GM12878 (cell line): ENCODE data around the gene DMRT1. TPM values are rescaled to one million over a fixed set of nuclear protein-coding genes. Genes with fewer than 3 reads are reported as not detected.

Experiments used
- ATAC-seq: fragments of 200-7000 bp; cut with Tn5 transposase; 3 replicates; pipeline ENCODE4 v1.9.1; 2020; ENCODE audit warnings: mild to moderate bottlenecking, moderate library complexity
- BruUV-seq: library from RNA; stranded (reverse); fragments of 400-500 nt; replicated peaks from 2 replicates; lab custom pipeline; 2021; lab: Mats Ljungman, UMichigan
- CTCF ChIA-PET: fragments of 300-600 bp; sonication (Branson Sonifier 250); formaldehyde crosslinking; extraction: SDS; loops from one replicate; lab custom pipeline; 2021; ENCODE audit warnings: inconsistent platforms; lab: Yijun Ruan, JAX
- POLR2A ChIA-PET: fragments of 350-600 bp; formaldehyde crosslinking; extraction: SDS; loops from one replicate; lab custom pipeline; 2021; ENCODE audit warnings: inconsistent platforms; lab: Charles Lee
- RAD21 ChIA-PET: fragments of 300-600 bp; sonication (Branson Sonifier 250); formaldehyde crosslinking; loops from one replicate; lab custom pipeline; 2023; ENCODE audit warnings: antibody characterized with exemption; ENCODE audit not compliant: unreplicated experiment; lab: Charles Lee
- SMC1A ChIA-PET: fragments of 300-600 bp; sonication (Branson Sonifier 250); formaldehyde crosslinking; loops from one replicate; lab custom pipeline; 2023; ENCODE audit not compliant: unreplicated experiment, uncharacterized antibody; lab: Charles Lee
- DNase-seq: peaks from one replicate; pipeline ENCODE4 v3.0.0-alpha.2; 2011; ENCODE audit warnings: low read depth, low spot score
- FAIRE-seq: peaks from 3 replicates; lab custom pipeline; 2011; peaks lifted over from hg19 to GRCh38; lab: Jason Lieb, UNC
- H2AFZ ChIP-seq: 2 replicates; pipeline ENCODE4 v1.6.0; 2011; ENCODE audit warnings: low read depth, low read length, control low read depth; ENCODE audit not compliant: control insufficient read depth
- H3K27ac ChIP-seq: 2 replicates; pipeline ENCODE4 v1.5.1; 2011; ENCODE audit warnings: control low read depth; ENCODE audit not compliant: control insufficient read depth, insufficient read depth
- H3K27me3 ChIP-seq, 2 experiments: replicated peaks in 1 of 2; 2 replicates each; pipeline versions ENCODE4 v1.6.0 to v1.6.1; 2011; ENCODE audit warnings: low read length in 1 of 2; ENCODE audit not compliant: control insufficient read depth in 2 of 2, insufficient read depth in 2 of 2
- H3K36me3 ChIP-seq, 2 experiments: 2 replicates each; pipeline ENCODE4 v1.5.1; 2011; ENCODE audit warnings: low read length in 1 of 2; ENCODE audit not compliant: control insufficient read depth in 2 of 2, insufficient read depth in 2 of 2
- H3K4me1 ChIP-seq: 2 replicates; pipeline ENCODE4 v1.6.1; 2011; ENCODE audit warnings: mild to moderate bottlenecking, low read length, moderate library complexity, mixed read lengths; ENCODE audit not compliant: control insufficient read depth, insufficient read depth
- H3K4me2 ChIP-seq: 2 replicates; pipeline ENCODE4 v1.6.0; 2011; ENCODE audit warnings: control low read depth; ENCODE audit not compliant: control insufficient read depth, insufficient read depth
- H3K4me3 ChIP-seq: fragments of 200-600 bp; sonication (generic); 2 replicates; pipeline ENCODE4 v1.5.1; 2016
- H3K79me2 ChIP-seq: 2 replicates; pipeline ENCODE4 v1.6.0; 2011; ENCODE audit warnings: low read length; ENCODE audit not compliant: control insufficient read depth, insufficient read depth
- H3K9ac ChIP-seq: 2 replicates; pipeline ENCODE4 v1.8.0; 2011; ENCODE audit warnings: low read length, control low read depth, mixed read lengths; ENCODE audit not compliant: control insufficient read depth, insufficient read depth
- H3K9me3 ChIP-seq: replicated peaks from 3 replicates; pipeline ENCODE4 v1.5.1; 2011; ENCODE audit warnings: mild to moderate bottlenecking, low read length; ENCODE audit not compliant: control insufficient read depth, insufficient read depth
- H4K20me1 ChIP-seq: 2 replicates; pipeline ENCODE4 v1.6.0; 2011; ENCODE audit not compliant: control insufficient read depth, insufficient read depth
- DPF2 ChIP-seq: fragments of 450-650 bp; IDR thresholded peaks from 2 replicates; pipeline ENCODE4 v1.6.1; 2017; ENCODE audit warnings: mild to moderate bottlenecking
- EP300 ChIP-seq, 2 experiments: fragments of 150-350 bp in 1 of 2; IDR thresholded peaks; 2 replicates each; pipeline ENCODE4 v1.6.1; 2011 to 2012; ENCODE audit warnings: low read depth in 2 of 2, low read length in 2 of 2, borderline replicate concordance in 1 of 2, improper control_type of control experiment in 1 of 2, inconsistent platforms in 1 of 2; ENCODE audit not compliant: control insufficient read depth in 1 of 2
- FOXK2 ChIP-seq: fragments of 450-650 bp; IDR thresholded peaks from 2 replicates; pipeline ENCODE4 v1.6.1; 2017; ENCODE audit warnings: mild to moderate bottlenecking, moderate library complexity
- GATAD2B ChIP-seq: fragments of 450-650 bp; conservative IDR thresholded peaks from 2 replicates; pipeline ENCODE4 v1.6.1; 2017; ENCODE audit warnings: low read depth, mild to moderate bottlenecking, moderate library complexity
- HCFC1 ChIP-seq: fragments of 150-350 bp; IDR thresholded peaks from 2 replicates; pipeline ENCODE4 v1.6.1; 2014; ENCODE audit warnings: low read length
- IKZF1 ChIP-seq: fragments of 450-650 bp; conservative IDR thresholded peaks from 2 replicates; pipeline ENCODE4 v1.6.1; 2017; ENCODE audit warnings: antibody characterized with exemption, mild to moderate bottlenecking
- IKZF2 ChIP-seq, 2 experiments: fragments of 450-650 bp; IDR thresholded peaks; 2 replicates each; pipeline ENCODE4 v1.6.1; 2017; ENCODE audit warnings: mild to moderate bottlenecking in 2 of 2, moderate library complexity in 2 of 2
- IRF5 ChIP-seq: fragments of 450-650 bp; IDR thresholded peaks from 2 replicates; pipeline ENCODE4 v1.6.1; 2017; ENCODE audit warnings: borderline replicate concordance
- KDM1A ChIP-seq: fragments of 200-600 bp; sonication (generic); IDR thresholded peaks from 2 replicates; pipeline ENCODE4 v1.6.1; 2016; ENCODE audit warnings: borderline replicate concordance
- LARP7 ChIP-seq: fragments of 450-650 bp; IDR thresholded peaks from 2 replicates; pipeline ENCODE4 v1.6.1; 2017; ENCODE audit warnings: mild to moderate bottlenecking
- MLLT1 ChIP-seq: fragments of 450-650 bp; IDR thresholded peaks from 2 replicates; pipeline ENCODE4 v1.6.1; 2016; ENCODE audit warnings: mild to moderate bottlenecking
- MTA2 ChIP-seq: fragments of 450-650 bp; IDR thresholded peaks from 2 replicates; pipeline ENCODE4 v1.6.1; 2016; ENCODE audit warnings: low read depth, mild to moderate bottlenecking, moderate library complexity
- MYB ChIP-seq: fragments of 150-350 bp; IDR thresholded peaks from 2 replicates; pipeline ENCODE4 v1.6.1; 2014; ENCODE audit warnings: mild to moderate bottlenecking, low read depth, low read length, borderline replicate concordance
- NBN ChIP-seq: fragments of 450-650 bp; IDR thresholded peaks from 2 replicates; pipeline ENCODE4 v1.6.1; 2016
- RELB ChIP-seq: fragments of 450-650 bp; IDR thresholded peaks from 2 replicates; pipeline ENCODE4 v1.6.1; 2017; ENCODE audit warnings: low read depth, mild to moderate bottlenecking, moderate library complexity
- RFX5 ChIP-seq: IDR thresholded peaks from 2 replicates; pipeline ENCODE4 v1.6.1; 2011; ENCODE audit warnings: low read depth, low read length, improper control_type of control experiment
- STAT1 ChIP-seq: fragments of 450-650 bp; conservative IDR thresholded peaks from 2 replicates; pipeline ENCODE4 v1.6.1; 2014; ENCODE audit warnings: antibody characterized with exemption, mild to moderate bottlenecking
- ZNF207 ChIP-seq: fragments of 450-650 bp; IDR thresholded peaks from 2 replicates; pipeline ENCODE4 v1.6.1; 2014; ENCODE audit warnings: antibody characterized with exemption, mild to moderate bottlenecking, borderline replicate concordance
- WGBS: methylation state at CpG from one replicate; pipeline ENCODE4 v1.1.6; 2016; ENCODE audit warnings: low lambda C conversion rate; ENCODE audit not compliant: insufficient replicate concordance, insufficient coverage; ENCODE audit errors: missing lambda C conversion rate; 5-methylcytosine and 5-hydroxymethylcytosine counted together
- in situ Hi-C: fragments of 300-500 bp; cut with MboI; formaldehyde crosslinking; loops from 9 replicates; pipeline ENCODE4 v1.14.3; 2018; ENCODE audit warnings: mixed read lengths
- intact Hi-C: fragments of 100-400 bp; cut with micrococcal nuclease; formaldehyde crosslinking; loops from one replicate; pipeline ENCODE4 v1.14.2; 2022; ENCODE audit not compliant: unreplicated experiment
- polyA plus RNA-seq, 11 experiments: library from polyadenylated mRNA; depleted of rRNA in 4 of 11; unstranded in 6 of 11; stranded (reverse) in 5 of 11; fragments of >200 nt; fragmentation: Nextera tagmentation in 4 of 11; fragmentation: Illumina TruSeq in 1 of 11; extraction: Ambion mirVana in 4 of 11; extraction: Trizol in 1 of 11; gene quantifications; 1 replicate in 1 of 11; 2 replicates in 10 of 11; pipeline versions ENCODE4 v1.2.1 to v1.2.3, GENCODE V29; 2011 to 2016; ENCODE audit warnings: inconsistent platforms in 2 of 11, missing spikeins in 2 of 11, low read depth in 1 of 11
- total RNA-seq, 4 experiments: library from RNA; depleted of rRNA in 3 of 4; stranded (reverse); fragments of >200 nt in 3 of 4; fragmentation: Illumina TruSeq in 1 of 4; extraction: Trizol in 1 of 4; gene quantifications; 2 replicates each; pipeline versions ENCODE4 v1.2.1 to v1.2.3, GENCODE V29; 2013 to 2021

The DMRT1 gene
- total and polyA plus RNA-seq, 10 of the 15 experiments (the other 5 are each of a cell fraction or from before 2014, with no cell fraction given) = 0.06 to 1.9 (median 0.24) TPM

- TF ChIP-seq RELB (peak; percentile 98), KDM1A (no peak)
- TF ChIP-seq, all 136 proteins: peak for 63
Observed at GRCh38 chr9:893843-894420, 52.4 kb downstream of the DMRT1 start (continued).

- ATAC-seq (peak; percentile 74), FAIRE-seq (peak; percentile 75), DNase-seq (peak; percentile 36)
- H3K4me1 ChIP-seq = peaks cover 13% of the 10 kb centered on the region
- ChIA-PET RAD21 (interaction anchor here (0.6 to 2.3 kb wide), 13 partner anchors 9 to 110 kb away, joined by 3 to 9 read pairs (median 4); no protein-coding TSS in a partner anchor), POLR2A (interaction anchor here (1.1 kb wide), 1 partner anchor 40 kb away, joined by 5 read pairs; no protein-coding TSS in a partner anchor), CTCF (interaction anchor here (0.8 to 12.8 kb wide), 12 partner anchors 8 to 109 kb away, joined by 3 to 153 read pairs (median 4); no protein-coding TSS in a partner anchor), SMC1A (interaction anchor here (0.8 to 2.8 kb wide), 15 partner anchors 9 to 309 kb away, joined by 3 to 12 read pairs (median 6); no protein-coding TSS in a partner anchor)
- H3K9ac ChIP-seq = no peak overlapping the region
- no peaks in the 10 kb centered on the region for H4K20me1 ChIP-seq
- no peak overlapping the region for H3K27ac ChIP-seq
- no peaks in the 10 kb centered on the region for H3K27me3 ChIP-seq
- no peaks in the 10 kb centered on the region for H3K9me3 ChIP-seq
- 16% methylated on average over 12 of the region's 12 CpGs for WGBS
- peak overlapping the region; percentile 28 for H3K4me2 ChIP-seq
- no TSS peak for BruUV-seq
- H3K4me3 ChIP-seq = no peak overlapping the region
- H3K79me2 ChIP-seq = no peaks in the 10 kb centered on the region
- H3K36me3 ChIP-seq = no peaks in the 10 kb centered on the region
- intact Hi-C loops = loop anchor here (10.0 kb wide), 1 partner anchor 975 kb away; no protein-coding TSS in a partner anchor
- in situ Hi-C loops = no loop called here
- no peak overlapping the region for H2AFZ ChIP-seq
- TF ChIP-seq STAT1 (no peak), FOXK2 (peak; percentile 70), DPF2 (peak; percentile 92), NBN (peak; percentile 84), IKZF2 (IDR thresholded peaks at IDR 0.05) (peak; percentile 92 to 94), GATAD2B (peak; percentile 70; the same call in 1 of the 2 replicates), EP300 (IDR thresholded peaks at IDR 0.05; ENCODE audit: borderline replicate concordance in 1 of 2, control insufficient read depth in 1 of 2, low read depth in 2 of 2, low read length in 2 of 2) (peak; percentile 50 to 84), IRF5 (no peak), MYB (no peak), RFX5 (no peak), HCFC1 (no peak), MTA2 (peak; percentile 88), ZNF207 (0 out of 2 replicates have a peak, but pooled peaks have one; percentile 29), LARP7 (no peak), IKZF1 (peak; percentile 89), MLLT1 (peak; percentile 34; the same call in 1 of the 2 replicates)
Observed at GRCh38 chr9:899440-900184, 58.1 kb downstream of the DMRT1 start.
